Measurements from ENCODE around the gene BCKDHB.

Gene BCKDHB

GRCh38 chr6:80154160-80154559 is 47.7 kb downstream of the BCKDHB start:
- no peak for DNase-seq

GRCh38 chr6:80156221-80156620 is 49.8 kb downstream of the BCKDHB start:
- DNase-seq = no peak

GRCh38 chr6:80158478-80158989 is 52.1 kb downstream of the BCKDHB start:
- DNase-seq = no peak

- DNase-seq = no peak
Observed at GRCh38 chr6:80161434-80161833, 55.0 kb downstream of the BCKDHB start.

GRCh38 chr6:80163754-80164187 is 57.3 kb downstream of the BCKDHB start:
- no peak for DNase-seq

- no peak for DNase-seq
Observed at GRCh38 chr6:80165143-80165542, 58.7 kb downstream of the BCKDHB start.

GRCh38 chr6:80165819-80166218 is 59.3 kb downstream of the BCKDHB start:
- no peak for DNase-seq

GRCh38 chr6:80170433-80170832 is 64.0 kb downstream of the BCKDHB start:
- DNase-seq = no peak

GRCh38 chr6:80173411-80173810 is 66.9 kb downstream of the BCKDHB start:
- DNase-seq = no peak

GRCh38 chr6:80174900-80175572 is 68.6 kb downstream of the BCKDHB start:
- no peak for DNase-seq

GRCh38 chr6:80179695-80180094 is 73.2 kb downstream of the BCKDHB start:
- no peak for DNase-seq

GRCh38 chr6:80181352-80182081 is 75.0 kb downstream of the BCKDHB start:
- no peak for DNase-seq

- DNase-seq = no peak
Observed at GRCh38 chr6:80182308-80182707, 75.8 kb downstream of the BCKDHB start.

GRCh38 chr6:80183019-80183795 is 76.7 kb downstream of the BCKDHB start:
- DNase-seq = no peak

GRCh38 chr6:80185492-80185891 is 79.0 kb downstream of the BCKDHB start:
- no peak for DNase-seq

GRCh38 chr6:80186082-80186481 is 79.6 kb downstream of the BCKDHB start:
- DNase-seq = no peak

GRCh38 chr6:80196906-80197305 is 90.4 kb downstream of the BCKDHB start:
- no peak for DNase-seq

GRCh38 chr6:80197474-80197873 is 91.0 kb downstream of the BCKDHB start:
- no peak for DNase-seq

- DNase-seq = no peak
Observed at GRCh38 chr6:80197986-80198385, 91.5 kb downstream of the BCKDHB start.

- no peak for DNase-seq
Observed at GRCh38 chr6:80203283-80203682, 96.8 kb downstream of the BCKDHB start.

- DNase-seq = no peak
Observed at GRCh38 chr6:80205404-80205803, 98.9 kb downstream of the BCKDHB start.

- DNase-seq = no peak
Observed at GRCh38 chr6:80206758-80207157, 100.3 kb downstream of the BCKDHB start.

- DNase-seq = no peak
Observed at GRCh38 chr6:80209430-80209829, 103.0 kb downstream of the BCKDHB start.

- DNase-seq = no peak
Observed at GRCh38 chr6:80210618-80211017, 104.1 kb downstream of the BCKDHB start.
